Skeletal muscle tissue (tissue), 4 donors: Measurements from ENCODE around the gene RING1. TPM values are rescaled to one million over a fixed set of nuclear protein-coding genes. Genes with fewer than 3 reads are reported as not detected.

Source experiments
- H3K27ac ChIP-seq: one replicate; pipeline ENCODE4 v1.7.0; 2013; ENCODE audit warnings: mild to moderate bottlenecking, low read depth, low read length, inconsistent platforms
- H3K27me3 ChIP-seq, 3 donors: one replicate each; pipeline ENCODE4 v1.7.0; 2013; ENCODE audit warnings: low read length in 3 of 3; ENCODE audit not compliant: control insufficient read depth in 3 of 3, insufficient read depth in 3 of 3
- H3K36me3 ChIP-seq, 3 donors: one replicate each; pipeline ENCODE4 v1.7.0; 2013; ENCODE audit warnings: low read length in 3 of 3; ENCODE audit not compliant: control insufficient read depth in 3 of 3, insufficient read depth in 3 of 3
- H3K4me1 ChIP-seq, 3 donors: one replicate each; pipeline ENCODE4 v1.7.0; 2013; ENCODE audit warnings: low read length in 3 of 3, mild to moderate bottlenecking in 3 of 3; ENCODE audit not compliant: control insufficient read depth in 3 of 3, insufficient read depth in 3 of 3
- H3K4me3 ChIP-seq, 3 donors: one replicate each; pipeline ENCODE4 v1.7.0; 2013; ENCODE audit warnings: low read length in 3 of 3
- H3K9ac ChIP-seq, 3 donors: one replicate each; pipeline ENCODE4 v1.7.0; 2013; ENCODE audit warnings: low read length in 3 of 3, mild to moderate bottlenecking in 3 of 3, moderate library complexity in 2 of 3, low read depth in 1 of 3
- H3K9me3 ChIP-seq, 3 donors: one replicate each; pipeline ENCODE4 v1.7.0; 2013; ENCODE audit warnings: low read length in 3 of 3; ENCODE audit not compliant: control insufficient read depth in 3 of 3
- total RNA-seq: library from RNA; depleted of rRNA; stranded (reverse); fragments of >200 nt; gene quantifications from one replicate; pipeline ENCODE4 v1.2.3, GENCODE V29; 2014
- donor health status: Osteomylitis.

RING1 gene
- total RNA-seq, 1 donor from 2014 or later, result 20.4 TPM

GRCh38 chr6:33236852-33237251, 28.6 kb downstream of the RING1 start:
- Histone ChIP-seq H3K27me3 (peaks cover 12 to 18% (median 14%) of the 10 kb centered on the region in 3 donors), H3K36me3 (no peaks in the 10 kb centered on the region), H3K4me1 (no peaks in the 10 kb centered on the region), H3K27ac (no peak overlapping the region), H3K9me3 (no peaks in the 10 kb centered on the region), H3K4me3 (no peak overlapping the region), H3K9ac (no peak overlapping the region)

GRCh38 chr6:33237741-33238140, 29.4 kb downstream of the RING1 start:
- Histone ChIP-seq H3K9ac (no peak overlapping the region), H3K9me3 (no peaks in the 10 kb centered on the region), H3K4me1 (no peaks in the 10 kb centered on the region), H3K27ac (no peak overlapping the region), H3K36me3 (no peaks in the 10 kb centered on the region), H3K4me3 (no peak overlapping the region), H3K27me3 (peaks cover 14 to 18% (median 14%) of the 10 kb centered on the region in 3 donors)

DNA sequence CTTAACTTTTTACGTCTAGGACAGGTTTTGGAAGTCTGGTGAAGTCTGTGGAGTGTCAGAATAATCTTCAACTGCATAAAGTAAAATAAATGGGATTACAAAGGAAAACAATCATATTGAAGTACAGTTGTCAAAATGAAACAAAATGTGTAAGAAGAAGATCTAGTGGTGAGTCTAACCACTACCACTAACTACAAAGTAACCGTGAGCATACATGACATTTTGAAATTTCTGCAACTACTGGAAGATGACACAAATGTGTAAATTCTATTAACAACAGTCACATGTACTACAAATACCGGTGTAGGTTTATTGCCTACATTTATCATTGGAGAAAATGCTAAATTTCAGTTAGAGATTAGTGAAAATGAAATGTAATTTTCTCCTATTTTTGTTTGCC, 33.7 kb downstream of the RING1 start:
- Histone ChIP-seq H3K36me3 (no peaks in the 10 kb centered on the region), H3K9ac (no peak overlapping the region), H3K4me3 (no peak overlapping the region), H3K4me1 (no peaks in the 10 kb centered on the region), H3K27ac (no peak overlapping the region), H3K27me3 (peaks cover 3 to 7% (median 4%) of the 10 kb centered on the region in 3 donors), H3K9me3 (no peaks in the 10 kb centered on the region)

DNA sequence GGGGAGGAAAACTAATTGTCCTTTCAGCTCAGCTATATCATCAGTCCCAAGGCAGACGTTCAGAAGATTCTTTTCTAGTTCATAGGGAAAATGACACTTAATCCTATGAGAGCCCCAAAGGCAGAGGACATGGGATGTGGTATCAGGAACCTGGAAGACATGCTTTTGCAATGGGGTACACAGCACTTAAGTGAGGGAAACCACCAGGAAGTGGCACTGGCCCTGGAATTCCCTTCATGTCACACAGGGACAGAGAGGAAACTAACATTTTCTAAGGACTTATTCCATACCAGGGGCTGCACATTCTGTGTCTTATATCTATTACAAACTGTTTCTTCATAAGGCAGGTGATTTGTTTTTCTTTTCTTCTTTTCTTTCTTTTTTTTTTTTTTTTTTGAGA, 35.2 kb downstream of the RING1 start:
- peaks cover 2 to 5% (median 2%) of the 10 kb centered on the region in 3 donors for H3K4me1 ChIP-seq

GRCh38 chr6:33247977-33248642, 39.8 kb downstream of the RING1 start:
- peaks cover 5 to 13% (median 12%) of the 10 kb centered on the region in 3 donors for H3K36me3 ChIP-seq
- peak overlapping the region; percentile 94 for H3K27ac ChIP-seq
- no peaks in the 10 kb centered on the region for H3K9me3 ChIP-seq

More for the DNA sequence above, 35.2 kb downstream of the RING1 start:
- Histone ChIP-seq H3K27ac (no peak overlapping the region), H3K9me3 (no peaks in the 10 kb centered on the region), H3K36me3 (no peaks in the 10 kb centered on the region), H3K27me3 (peaks cover 3 to 7% (median 4%) of the 10 kb centered on the region in 3 donors), H3K9ac (no peak overlapping the region), H3K4me3 (no peak overlapping the region)

DNA sequence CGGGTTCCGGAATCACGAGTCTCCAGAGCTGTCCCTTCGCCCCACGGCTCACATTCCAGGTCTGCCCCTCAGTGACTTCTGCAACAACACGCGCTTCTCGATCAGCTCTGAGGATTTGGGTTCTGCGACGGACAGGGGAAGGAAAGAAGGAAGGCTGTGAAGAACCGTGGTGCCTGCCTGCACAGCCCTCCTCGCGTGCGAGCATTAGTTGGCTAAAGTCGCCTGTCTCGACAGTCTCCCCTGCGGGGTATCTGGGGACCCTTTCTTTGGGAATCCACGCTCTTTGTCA, 40.3 kb downstream of the RING1 start:
- Histone ChIP-seq H3K9me3 (no peaks in the 10 kb centered on the region), H3K27ac (peak overlapping the region; percentile 94), H3K36me3 (peaks cover 5 to 13% (median 12%) of the 10 kb centered on the region in 3 donors), H3K4me3 (peak overlapping the region; percentile 82 to 92 (median 87)), H3K4me1 (peaks cover 21 to 23% (median 22%) of the 10 kb centered on the region in 3 donors), H3K27me3 (no peaks in the 10 kb centered on the region), H3K9ac (peak overlapping the region; percentile 84 to 97 (median 93))

More at GRCh38 chr6:33247977-33248642, 39.8 kb downstream of the RING1 start:
- Histone ChIP-seq H3K4me3 (peak overlapping the region; percentile 82 to 92 (median 87)), H3K4me1 (peaks cover 21 to 23% (median 22%) of the 10 kb centered on the region in 3 donors), H3K27me3 (no peaks in the 10 kb centered on the region), H3K9ac (peak overlapping the region; percentile 84 to 97 (median 93))

DNA sequence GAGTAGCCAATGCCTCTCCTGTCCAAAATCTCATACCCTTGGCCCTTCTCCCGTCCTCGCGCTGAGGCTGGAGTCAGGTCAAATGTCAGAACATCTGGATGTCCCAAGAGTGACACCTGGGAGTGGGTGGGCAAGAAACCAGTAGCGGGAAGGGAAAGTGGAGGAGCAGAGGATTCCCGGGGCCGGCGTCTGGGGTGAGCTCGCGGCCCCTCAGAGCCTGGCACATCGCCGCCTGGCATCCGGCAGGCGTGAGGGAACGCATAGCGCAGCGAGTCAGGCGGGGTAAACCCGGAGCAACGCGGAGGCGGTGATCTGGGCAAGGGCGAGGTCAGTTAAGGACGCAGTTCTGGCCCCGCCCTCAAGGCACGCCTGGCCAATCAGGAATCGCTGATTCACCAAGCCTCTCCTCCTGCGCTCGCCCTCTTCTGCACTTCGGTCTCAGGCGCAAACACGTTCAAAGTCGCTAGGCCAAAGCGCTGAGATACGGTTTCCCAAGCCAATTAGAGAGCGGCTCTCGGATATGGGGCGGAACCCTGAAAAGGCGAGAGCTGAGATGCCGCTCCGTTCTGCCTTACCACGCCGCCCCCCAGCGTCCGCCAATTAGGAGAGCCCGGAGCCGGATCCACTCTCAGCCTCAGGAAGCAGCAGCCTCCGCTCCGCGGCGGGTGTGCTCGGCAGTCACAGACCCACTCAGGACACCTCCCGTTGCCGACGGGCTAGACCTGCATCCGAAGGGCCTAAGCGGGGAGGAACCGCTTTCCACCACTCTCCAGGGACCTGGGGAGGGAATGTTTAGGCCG, 40.8 kb downstream of the RING1 start:
- Histone ChIP-seq H3K36me3 (peaks cover 5 to 13% (median 12%) of the 10 kb centered on the region in 3 donors), H3K4me1 (peaks cover 21 to 23% (median 22%) of the 10 kb centered on the region in 3 donors), H3K9me3 (no peaks in the 10 kb centered on the region), H3K27ac (peak overlapping the region; percentile 94), H3K9ac (peak overlapping the region; percentile 88 to 97 (median 93)), H3K27me3 (no peaks in the 10 kb centered on the region), H3K4me3 (peak overlapping the region; percentile 82 to 92 (median 87))

DNA sequence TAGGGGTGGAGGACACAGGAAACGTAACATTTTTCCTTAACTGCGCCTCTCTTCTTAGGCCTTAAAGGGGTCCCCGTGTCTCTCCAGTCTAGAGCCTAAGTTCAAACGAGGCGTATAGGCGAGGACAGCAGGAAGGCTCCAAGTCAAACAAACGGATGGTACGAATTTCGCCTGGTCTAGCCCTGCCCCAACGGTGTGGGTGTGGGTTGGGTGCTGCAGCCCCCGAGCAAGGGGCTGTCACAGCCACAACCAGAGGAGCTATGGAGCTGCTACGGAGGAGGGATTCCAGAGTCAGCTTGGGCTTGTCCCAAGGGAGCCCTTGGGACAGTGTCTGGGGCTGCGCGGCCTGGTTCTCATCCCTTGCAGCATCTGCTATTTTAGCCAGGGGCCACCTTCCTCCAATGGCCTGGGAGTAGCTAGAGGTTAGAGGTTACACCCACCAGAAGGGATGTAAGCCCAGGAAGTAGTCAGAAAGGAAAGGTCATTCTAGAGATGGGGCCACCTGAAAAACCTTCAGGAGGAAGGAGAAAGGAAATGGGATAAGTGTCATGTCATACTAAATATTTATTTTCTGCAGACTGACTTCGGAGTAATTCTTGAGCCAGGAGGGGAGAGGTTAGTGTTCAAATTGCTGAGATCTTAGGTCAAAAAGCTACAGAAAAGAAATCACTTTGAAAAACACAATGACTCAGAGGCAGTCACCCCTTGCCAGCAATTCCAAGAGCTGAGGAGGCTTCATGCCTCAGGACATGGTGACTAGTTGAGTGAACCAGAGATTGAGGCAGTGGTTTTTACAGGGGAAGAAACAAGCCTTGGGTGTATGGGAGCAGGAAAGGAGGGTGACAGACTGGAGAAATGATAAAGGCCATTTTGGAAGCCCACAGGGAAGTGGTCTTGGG, 41.7 kb downstream of the RING1 start:
- H3K27me3 ChIP-seq, result no peaks in the 10 kb centered on the region
- H3K36me3 ChIP-seq, result peaks cover 5 to 14% (median 12%) of the 10 kb centered on the region in 3 donors
- no peaks in the 10 kb centered on the region for H3K9me3 ChIP-seq
- peak overlapping the region; percentile 88 to 97 (median 93) for H3K9ac ChIP-seq
- peaks cover 21 to 23% (median 22%) of the 10 kb centered on the region in 3 donors for H3K4me1 ChIP-seq
- peak overlapping the region; percentile 79 to 92 (median 87) for H3K4me3 ChIP-seq
- H3K27ac ChIP-seq, result peak overlapping the region; percentile 94

DNA sequence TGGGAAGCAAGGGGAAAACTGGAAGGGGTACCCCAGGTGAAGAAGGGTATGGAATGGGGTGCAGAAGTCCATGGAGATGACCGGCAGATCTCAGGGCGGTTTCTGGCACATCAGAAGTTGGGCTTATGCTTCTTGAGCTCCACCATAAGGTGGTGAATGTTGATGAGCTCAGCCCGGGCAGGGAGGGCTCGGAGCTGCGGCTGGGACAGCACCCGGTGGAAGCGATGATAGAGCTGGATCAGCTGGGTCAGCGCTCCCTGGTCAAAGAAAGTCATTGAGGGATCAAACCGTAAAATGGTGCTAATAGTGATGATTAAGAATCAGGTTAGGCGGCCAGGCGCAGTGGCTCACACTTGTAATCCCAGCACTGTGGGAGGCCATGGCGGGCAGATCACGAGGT, 42.4 kb downstream of the RING1 start:
- no peak overlapping the region for H3K4me3 ChIP-seq

More for the DNA sequence above, 42.4 kb downstream of the RING1 start:
- H3K27me3 ChIP-seq, result no peaks in the 10 kb centered on the region
- peak overlapping the region in 1 of 3 donors; percentile 97 for H3K9ac ChIP-seq
- peaks cover 21 to 23% (median 22%) of the 10 kb centered on the region in 3 donors for H3K4me1 ChIP-seq
- peaks cover 5 to 17% (median 14%) of the 10 kb centered on the region in 3 donors for H3K36me3 ChIP-seq
- no peak overlapping the region for H3K27ac ChIP-seq
- no peaks in the 10 kb centered on the region for H3K9me3 ChIP-seq
